HK-2 (cell line): ENCODE results near the gene PARD6A.
A peak's percentile ranks its signal among the peaks of the same experiment; 100 is the strongest.

ENCODE experiments used
- DNase-seq: peaks from one replicate; pipeline ENCODE4 v3.0.0-alpha.2; 2018; ENCODE audit not compliant: unreplicated experiment

PARD6A gene

GRCh38 chr16:67653789-67654402 lies 6.9 kb upstream of the PARD6A start:
- DNase-seq: no peak

- no peak for DNase-seq
These were observed 6.3 kb upstream of the PARD6A start for GRCh38 chr16:67654403-67654911.

- no peak for DNase-seq
These were observed 5.4 kb upstream of the PARD6A start for GRCh38 chr16:67655363-67655762.

GRCh38 chr16:67656344-67657016 lies 4.3 kb upstream of the PARD6A start:
- DNase-seq: no peak

- DNase-seq: no peak
These were observed 3.6 kb upstream of the PARD6A start for GRCh38 chr16:67657017-67657608.

- DNase-seq: no peak
These were observed 2.8 kb upstream of the PARD6A start for GRCh38 chr16:67657751-67658518.

GRCh38 chr16:67658849-67659674 lies 1.7 kb upstream of the PARD6A start:
- no peak for DNase-seq

DNA sequence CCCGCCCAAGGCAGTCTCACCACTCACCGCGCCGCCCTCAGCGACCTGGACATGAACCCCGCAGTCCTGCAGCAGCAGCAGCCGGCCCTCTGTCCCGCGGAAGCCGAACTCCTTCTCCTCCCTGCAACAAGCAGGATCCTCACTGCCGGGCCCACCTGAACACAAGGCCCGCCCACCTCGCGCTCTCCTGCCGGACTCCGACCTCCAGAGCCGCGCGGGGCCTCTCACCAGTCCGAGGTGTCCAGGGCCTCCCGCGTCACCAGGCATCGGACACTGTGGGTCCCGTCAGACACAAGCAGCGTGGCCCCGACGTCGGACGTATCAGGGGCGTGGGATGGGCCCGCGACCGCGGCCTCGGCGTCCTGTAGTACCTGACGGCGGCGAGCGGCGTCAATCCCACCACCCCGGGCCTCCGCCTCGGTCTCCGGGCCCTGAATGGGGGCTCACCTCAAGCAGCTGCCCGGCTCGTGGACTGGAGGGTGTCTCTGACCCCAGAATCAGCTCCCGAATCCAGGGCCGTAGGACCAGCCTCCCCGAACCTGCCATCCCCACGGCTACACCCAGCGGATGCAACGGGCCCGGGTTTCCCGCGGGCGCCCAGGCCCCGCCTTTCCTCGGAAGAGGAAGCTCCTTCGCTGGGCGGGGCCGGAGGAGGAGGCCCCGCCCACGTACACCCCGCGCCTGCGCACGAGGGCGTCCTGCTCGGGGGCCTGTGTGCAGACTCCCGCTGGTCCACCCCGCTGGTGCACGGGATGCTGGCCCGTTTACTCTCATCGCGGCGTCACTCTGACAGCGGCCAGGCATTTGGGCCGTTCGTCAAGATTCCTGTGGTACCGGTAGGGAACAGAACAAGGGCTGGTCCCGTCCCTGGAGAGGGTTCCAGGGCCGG lies 841 bp upstream of the PARD6A start, which contains the start of gene ACD:
Gene ACD, minus strand, starts transcription at position 586 of the 889 bp plus-strand sequence. Its CDS starts 40 bp downstream, at position 546.
- peak; percentile 92 for DNase-seq

GRCh38 chr16:67661101-67661761 lies 471 bp downstream of the PARD6A start:
- no peak for DNase-seq

DNA sequence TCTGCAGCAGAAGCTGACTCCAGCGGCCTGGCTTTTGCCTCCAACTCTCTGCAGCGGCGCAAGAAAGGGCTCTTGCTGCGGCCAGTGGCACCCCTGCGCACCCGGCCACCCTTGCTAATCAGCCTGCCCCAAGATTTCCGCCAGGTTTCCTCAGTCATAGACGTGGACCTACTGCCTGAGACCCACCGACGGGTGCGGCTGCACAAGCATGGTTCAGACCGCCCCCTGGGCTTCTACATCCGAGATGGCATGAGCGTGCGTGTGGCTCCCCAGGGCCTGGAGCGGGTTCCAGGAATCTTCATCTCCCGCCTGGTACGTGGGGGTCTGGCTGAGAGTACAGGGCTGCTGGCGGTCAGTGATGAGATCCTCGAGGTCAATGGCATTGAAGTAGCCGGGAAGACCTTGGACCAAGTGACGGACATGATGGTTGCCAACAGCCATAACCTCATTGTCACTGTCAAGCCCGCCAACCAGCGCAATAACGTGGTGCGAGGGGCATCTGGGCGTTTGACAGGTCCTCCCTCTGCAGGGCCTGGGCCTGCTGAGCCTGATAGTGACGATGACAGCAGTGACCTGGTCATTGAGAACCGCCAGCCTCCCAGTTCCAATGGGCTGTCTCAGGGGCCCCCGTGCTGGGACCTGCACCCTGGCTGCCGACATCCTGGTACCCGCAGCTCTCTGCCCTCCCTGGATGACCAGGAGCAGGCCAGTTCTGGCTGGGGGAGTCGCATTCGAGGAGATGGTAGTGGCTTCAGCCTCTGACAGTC lies 1.3 kb downstream of the PARD6A start:
- no peak for DNase-seq

GRCh38 chr16:67662653-67663010 lies 1.9 kb downstream of the PARD6A start:
- no peak for DNase-seq

DNA sequence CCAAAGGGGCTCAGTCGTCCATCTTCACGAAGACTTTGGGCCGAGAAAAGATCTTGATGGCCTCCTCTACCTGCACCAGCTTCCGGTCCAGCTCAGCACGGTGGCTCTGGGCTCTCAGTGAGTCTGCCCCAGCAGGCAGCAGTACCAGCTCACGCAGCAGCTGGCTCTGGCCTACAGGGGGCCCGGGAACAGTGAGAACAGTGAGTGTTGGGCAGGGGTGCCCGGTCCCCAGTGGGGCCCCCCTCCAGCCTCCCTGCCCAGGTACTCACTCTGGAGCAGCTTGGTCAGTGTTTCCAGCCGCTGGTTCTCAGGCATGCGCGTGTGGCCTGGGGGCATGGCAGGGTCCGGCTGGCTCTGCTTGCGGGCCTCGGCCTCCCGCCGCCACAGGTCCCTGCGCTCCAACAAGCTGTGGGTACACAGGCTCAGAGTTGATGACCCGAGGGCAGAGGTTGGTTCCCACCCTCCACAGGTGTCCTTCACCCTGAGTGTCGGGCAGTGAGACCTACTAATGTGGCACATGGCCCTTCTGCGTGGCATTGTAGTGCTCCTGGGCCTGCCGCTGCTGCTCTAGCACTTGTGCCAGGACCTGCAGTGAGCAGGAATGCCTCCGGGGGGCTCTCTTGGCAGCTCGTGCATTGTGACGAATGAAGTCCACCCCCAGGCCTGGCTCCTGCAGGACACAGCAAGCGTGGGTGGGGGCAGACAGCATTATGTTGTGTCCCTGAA lies 2.6 kb downstream of the PARD6A start:
- DNase-seq: no peak

GRCh38 chr16:67663877-67664222 lies 3.1 kb downstream of the PARD6A start:
- no peak for DNase-seq

DNA sequence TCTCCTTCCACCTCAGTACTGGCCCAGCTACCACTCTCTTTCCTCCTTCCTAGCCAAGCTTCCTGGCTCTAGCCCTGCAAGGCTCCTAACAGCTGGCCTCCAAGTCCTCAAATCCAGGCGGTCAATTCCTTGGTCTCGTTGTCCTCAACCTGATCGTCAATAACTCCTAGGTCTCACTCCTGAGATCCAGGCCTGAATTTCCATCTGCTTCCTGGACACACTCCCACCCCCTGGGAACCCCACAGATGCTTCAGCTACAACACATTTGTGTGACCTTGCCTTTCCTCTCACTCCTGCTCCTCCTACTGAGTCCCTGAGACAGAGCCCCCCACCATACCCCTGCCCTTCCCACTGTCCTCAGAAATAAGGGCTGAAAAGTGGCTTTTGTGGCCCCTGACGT lies 3.5 kb downstream of the PARD6A start:
- no peak for DNase-seq

GRCh38 chr16:67664871-67665270 lies 4.1 kb downstream of the PARD6A start:
- DNase-seq: no peak

GRCh38 chr16:67665598-67665997 lies 4.8 kb downstream of the PARD6A start:
- no peak for DNase-seq

DNA sequence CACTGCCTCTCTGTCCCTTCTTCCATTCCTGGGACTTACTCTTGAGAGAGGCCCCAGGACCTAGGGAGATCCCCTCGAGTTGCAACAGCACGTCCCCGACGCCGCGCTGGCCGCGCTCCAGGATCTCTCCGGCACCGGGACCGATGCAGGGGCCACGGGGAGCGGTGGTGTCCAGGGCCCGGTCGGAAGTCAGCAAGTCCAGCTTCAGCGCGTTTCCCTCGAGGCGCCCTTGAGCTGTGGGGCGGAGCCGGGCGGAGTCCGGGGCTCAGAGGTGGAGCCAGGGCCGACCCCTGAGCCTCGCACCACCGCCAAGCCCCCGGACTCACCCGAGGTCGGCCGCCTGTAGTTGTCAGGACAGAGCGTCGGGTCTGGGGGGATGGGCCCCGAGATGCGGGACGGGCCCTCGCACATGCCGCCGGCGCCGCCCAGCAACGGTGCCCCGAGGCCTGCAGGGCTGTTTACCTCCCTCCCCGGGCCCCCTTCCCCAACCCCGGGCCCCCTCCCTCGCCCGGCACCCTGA lies 5.3 kb downstream of the PARD6A start:
- peak; percentile 50 for DNase-seq
